Skin of body (tissue), 2 donors: ENCODE data around the gene PLEKHG1. TPM values are rescaled to one million over a fixed set of nuclear protein-coding genes. Genes with fewer than 3 reads are reported as not detected.

Experiments used
- DNase-seq: peaks from one replicate; lab custom pipeline; 2025; lab: John Stamatoyannopoulos, UW
- total RNA-seq: library from RNA; depleted of rRNA; stranded (reverse); fragments of >200 nt; gene quantifications from one replicate; pipeline ENCODE4 v1.2.3, GENCODE V29; 2014

PLEKHG1 gene
- total RNA-seq, 1 donor from 2014 or later: 49.8 TPM

DNA sequence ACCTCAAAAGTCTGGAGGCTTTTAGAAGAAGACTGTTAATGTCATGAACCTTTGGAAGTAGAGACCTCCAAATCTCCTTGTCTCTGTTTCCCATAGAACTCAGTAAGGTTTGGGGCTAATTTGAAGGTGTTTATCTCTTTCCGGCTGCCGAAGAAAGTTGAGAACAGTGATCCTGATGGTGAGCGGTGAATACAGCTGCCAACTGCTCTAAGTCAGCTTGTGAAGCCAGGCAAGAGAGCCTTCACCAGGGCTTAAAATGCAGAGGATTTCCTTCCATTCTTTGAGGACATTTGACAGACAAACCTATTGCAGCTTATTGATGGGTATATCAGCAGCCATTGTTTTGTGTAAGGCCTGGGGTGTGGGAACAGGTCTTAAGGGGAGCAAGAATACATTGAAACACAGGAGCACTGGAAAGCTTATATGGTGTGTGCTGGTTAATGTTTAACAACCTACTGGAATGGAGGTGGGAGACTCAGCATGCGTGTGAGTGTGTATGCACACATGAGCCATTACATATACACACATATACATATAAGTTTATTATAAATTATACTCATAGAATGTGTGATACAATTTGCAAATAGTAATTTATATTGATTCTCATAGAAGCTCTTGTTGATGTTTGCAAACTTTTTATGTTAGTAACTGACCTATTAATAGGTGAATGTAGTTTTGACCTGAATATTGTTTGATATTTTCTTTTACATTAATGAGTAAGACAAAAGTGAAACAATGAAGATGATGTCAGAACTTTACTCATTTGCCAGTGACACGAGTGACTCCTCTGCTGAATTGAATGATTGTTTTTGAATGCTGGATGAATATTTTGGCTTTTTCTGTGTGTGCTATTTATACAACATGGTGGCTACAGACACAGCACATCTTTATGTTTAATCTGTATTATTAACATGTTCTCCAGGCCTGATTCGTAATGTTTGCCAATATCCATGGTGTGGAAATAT is 18.1 kb downstream of the PLEKHG1 start:
- no peak for DNase-seq

DNA sequence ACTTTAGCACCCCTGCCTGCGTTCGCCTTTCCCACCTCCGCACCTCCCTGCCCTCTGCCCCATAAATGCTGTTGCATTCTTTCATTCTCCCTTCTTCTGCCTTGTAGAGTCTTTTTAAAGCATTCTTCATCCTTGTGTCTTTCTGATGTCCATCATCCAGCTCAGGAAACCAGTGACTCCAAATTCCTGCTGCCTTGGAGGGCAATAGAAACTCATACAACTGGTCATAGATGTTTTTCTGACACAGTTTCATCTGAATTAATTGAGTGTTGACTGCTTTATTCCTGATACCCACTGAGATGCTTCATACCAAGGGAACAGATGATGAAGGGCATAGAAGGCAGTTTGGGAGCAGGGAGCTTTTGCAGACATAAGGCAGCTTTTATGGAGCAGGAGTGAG is 19.6 kb downstream of the PLEKHG1 start:
- DNase-seq: no peak

DNA sequence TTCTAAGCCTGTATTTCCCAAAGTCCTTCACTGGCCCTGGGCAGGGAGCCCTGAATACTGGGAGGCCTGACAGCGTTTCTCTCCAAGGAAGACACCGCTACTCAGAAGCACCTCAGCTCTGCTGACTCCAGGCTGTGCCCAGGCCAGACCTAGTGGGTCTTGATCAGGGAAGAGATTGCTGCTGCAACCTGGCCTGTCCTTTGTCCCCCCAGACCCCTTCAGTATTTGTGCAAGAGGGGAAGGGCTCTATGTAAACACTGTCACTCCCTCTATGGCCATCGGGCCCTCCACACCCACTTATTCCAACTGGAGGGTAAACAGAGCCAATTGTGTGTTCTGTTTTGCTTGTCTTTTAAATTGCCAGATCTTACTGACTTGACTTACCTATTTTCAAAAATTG is 20.6 kb downstream of the PLEKHG1 start:
- no peak for DNase-seq

- no peak for DNase-seq
Measured at GRCh38 chr6:150620763-150621162, 21.1 kb downstream of the PLEKHG1 start.

DNA sequence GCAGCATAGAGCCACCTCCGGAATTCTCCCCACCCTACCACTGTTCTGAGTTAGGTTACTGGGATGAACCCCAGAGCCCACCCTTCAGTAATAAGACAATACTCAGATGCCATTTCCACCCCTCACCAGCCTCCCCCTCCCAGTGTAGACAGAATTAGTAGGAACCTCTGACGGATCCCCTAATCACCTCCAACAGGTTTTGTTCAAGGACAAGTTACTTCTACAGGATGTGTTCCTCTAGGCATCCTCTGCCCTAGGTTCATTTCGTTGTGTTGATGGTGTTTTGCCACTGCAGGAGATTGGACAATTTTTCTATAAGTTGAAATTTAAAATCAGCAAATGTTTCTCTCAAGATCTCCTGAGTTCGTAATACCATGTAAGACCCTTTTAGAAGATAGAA is 22.8 kb downstream of the PLEKHG1 start:
- no peak for DNase-seq

- DNase-seq: no peak
Measured at GRCh38 chr6:150622941-150623874, 23.5 kb downstream of the PLEKHG1 start.

DNA sequence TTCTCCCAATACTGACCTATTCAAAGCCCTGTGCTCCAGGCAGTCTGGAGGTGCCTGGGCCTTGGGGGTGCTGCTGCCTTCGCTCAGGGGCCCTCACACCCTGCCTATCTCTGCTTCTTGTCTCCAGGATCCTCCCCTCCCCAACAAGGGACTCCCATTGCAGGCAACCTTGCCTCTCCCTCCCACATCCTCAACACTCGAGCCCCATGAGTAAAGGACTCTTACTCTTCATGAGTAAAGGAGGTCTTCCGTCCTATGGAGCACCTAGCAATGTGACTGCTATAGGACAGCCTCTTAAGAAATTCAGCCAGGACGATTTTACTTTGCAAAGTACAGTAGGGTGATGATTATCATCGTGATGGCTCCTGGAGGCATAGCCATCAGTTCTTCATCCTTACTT is 24.5 kb downstream of the PLEKHG1 start:
- no peak for DNase-seq

GRCh38 chr6:150625927-150626326 is 26.2 kb downstream of the PLEKHG1 start:
- no peak for DNase-seq

GRCh38 chr6:150627154-150627553 is 27.5 kb downstream of the PLEKHG1 start:
- DNase-seq: no peak

DNA sequence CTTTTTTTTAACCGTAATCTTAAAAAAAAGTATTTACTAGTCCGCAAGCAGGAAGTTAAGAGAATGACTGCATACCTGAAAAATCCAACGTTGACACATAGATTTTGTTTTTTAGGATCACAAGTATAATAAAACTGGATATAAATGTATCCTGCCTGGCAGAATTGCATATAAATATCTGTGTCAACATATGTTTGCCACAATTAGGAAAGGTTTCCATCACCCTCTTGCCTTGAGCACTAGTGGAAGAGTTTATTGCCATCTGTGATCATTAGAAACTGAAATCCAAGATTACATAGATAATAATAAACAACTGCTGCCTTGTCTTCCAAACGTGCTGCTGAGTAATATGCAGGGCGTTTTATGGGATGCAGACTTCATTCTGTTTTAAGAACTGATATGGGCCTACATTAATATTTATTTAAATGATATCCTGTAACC is 27.9 kb downstream of the PLEKHG1 start:
- peak; percentile 97 for DNase-seq

GRCh38 chr6:150628908-150629307 is 29.2 kb downstream of the PLEKHG1 start:
- DNase-seq: no peak

DNA sequence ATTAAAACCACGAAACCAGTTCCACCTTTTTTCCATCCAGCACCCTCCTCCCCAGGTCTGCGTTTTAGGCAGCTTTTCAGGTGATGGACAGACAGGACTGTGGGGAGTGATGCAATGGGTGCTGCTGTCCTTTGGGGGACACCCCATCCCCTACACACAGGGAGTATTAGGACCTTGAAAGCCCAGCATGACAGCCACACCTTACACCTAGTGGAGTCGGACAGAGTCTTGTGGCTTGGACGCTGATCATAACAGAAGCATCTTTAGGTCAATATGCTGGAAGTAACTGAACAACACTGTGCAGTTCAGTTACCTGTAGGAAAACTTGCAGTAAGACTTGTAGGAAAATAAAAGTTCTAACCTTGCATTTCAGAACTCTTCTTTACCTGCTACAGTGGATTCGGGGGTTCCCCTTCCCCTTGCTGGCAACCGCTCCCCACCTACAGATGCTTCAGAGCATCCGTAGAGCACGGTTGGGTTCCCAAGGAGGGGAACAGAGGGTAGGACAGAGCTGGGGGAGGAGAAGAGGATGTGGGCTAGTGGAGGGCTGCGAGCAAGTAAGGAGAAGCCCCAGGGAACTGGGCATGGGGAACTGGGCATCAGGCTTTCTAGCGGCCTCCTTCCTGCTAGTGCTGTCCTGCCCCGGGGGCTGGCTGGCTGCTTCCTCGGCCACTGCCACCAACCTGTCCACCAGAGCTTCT is 31.7 kb downstream of the PLEKHG1 start:
- no peak for DNase-seq

GRCh38 chr6:150631984-150632642 is 32.4 kb downstream of the PLEKHG1 start:
- DNase-seq: no peak

GRCh38 chr6:150632785-150633485 is 33.2 kb downstream of the PLEKHG1 start:
- no peak for DNase-seq

- no peak for DNase-seq
Measured at GRCh38 chr6:150633486-150633834, 33.8 kb downstream of the PLEKHG1 start.

- DNase-seq: peak; percentile 90
Measured at GRCh38 chr6:150634176-150634963, 34.7 kb downstream of the PLEKHG1 start.

GRCh38 chr6:150634964-150635292 is 35.2 kb downstream of the PLEKHG1 start:
- DNase-seq: no peak

DNA sequence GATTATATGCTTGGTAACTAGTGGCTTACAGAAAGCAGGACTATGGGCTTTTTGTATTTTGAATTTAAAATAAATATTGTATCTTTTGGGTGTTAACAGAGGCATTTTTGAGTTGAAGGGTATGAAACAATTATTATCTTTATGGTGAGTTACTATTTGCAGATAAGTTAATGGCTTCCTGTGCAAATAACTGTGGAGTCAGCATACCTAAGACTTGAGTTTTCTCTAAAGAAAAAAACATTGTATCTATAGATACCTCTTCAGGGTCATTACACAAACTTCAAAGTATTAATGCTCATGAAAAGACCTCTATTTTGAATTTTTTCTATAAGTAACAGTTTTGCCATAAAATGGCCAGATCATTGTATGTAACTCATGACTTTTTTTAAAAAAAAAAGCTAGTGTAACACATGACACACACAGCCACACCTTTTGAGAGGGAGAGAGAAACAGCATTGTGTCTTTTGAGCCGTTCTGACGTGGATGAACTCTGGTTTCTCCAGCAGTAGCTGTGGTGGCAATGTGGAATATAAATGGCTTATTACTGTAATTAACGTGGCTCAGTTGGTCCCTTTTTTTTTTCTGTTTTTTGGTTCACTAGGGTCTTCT is 36.3 kb downstream of the PLEKHG1 start:
- no peak for DNase-seq

DNA sequence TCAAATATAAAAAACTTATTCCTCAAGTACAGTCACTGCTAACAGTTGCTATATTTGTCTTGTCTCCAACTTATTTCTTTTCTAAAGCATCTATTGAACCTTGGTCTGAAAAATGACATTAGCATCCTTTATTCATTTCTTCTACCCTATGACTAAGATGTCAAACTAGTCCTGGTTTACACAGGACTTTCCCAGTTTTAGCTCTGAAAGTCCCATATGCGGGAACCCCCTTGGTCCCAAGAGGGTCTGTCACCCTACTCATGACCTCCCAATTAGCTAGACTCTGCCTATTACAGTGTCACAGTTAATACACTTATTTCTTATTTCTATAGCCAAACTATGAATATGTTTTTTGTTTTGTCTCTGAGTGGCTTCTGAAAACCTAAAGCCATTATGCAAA is 37.1 kb downstream of the PLEKHG1 start:
- no peak for DNase-seq
